Breast epithelium (tissue), 4 donors: Measurements from ENCODE around the gene UBE2Q1. TPM values are rescaled to one million over a fixed set of nuclear protein-coding genes. Genes with fewer than 3 reads are reported as not detected.

ENCODE experiments used
- DNase-seq, 2 donors: peaks; one replicate each; pipeline ENCODE4 v3.0.0-alpha.2; 2019; ENCODE audit warnings: low spot score in 2 of 2
- H3K27ac ChIP-seq, 2 donors: fragments of 200-600 bp; sonication (generic) in 1 of 2; one replicate each; pipeline ENCODE4 v1.5.1; 2016 to 2019; ENCODE audit warnings: mild to moderate bottlenecking in 1 of 2
- H3K27me3 ChIP-seq, 2 donors: fragments of 200-600 bp; sonication (generic) in 1 of 2; one replicate each; pipeline versions ENCODE4 v1.5.1 to v1.6.0; 2017 to 2019; ENCODE audit warnings: control low read depth in 1 of 2, mild to moderate bottlenecking in 1 of 2
- H3K36me3 ChIP-seq: fragments of 200-600 bp; one replicate; pipeline ENCODE4 v1.5.1; 2019
- H3K4me1 ChIP-seq, 2 donors: fragments of 200-600 bp; sonication (generic); one replicate each; pipeline ENCODE4 v1.5.1; 2016 to 2019; ENCODE audit warnings: control low read depth in 1 of 2
- H3K4me3 ChIP-seq, 3 donors: fragments of 200-600 bp; sonication (generic); 1 replicate in 2 of 3; 2 replicates in 1 of 3; pipeline ENCODE4 v1.5.1; 2016 to 2019; ENCODE audit warnings: mild to moderate bottlenecking in 3 of 3, moderate library complexity in 2 of 3
- H3K9me3 ChIP-seq, 2 donors: fragments of 200-600 bp; sonication (generic) in 1 of 2; one replicate each; pipeline ENCODE4 v1.5.1; 2016 to 2019; ENCODE audit warnings: control low read depth in 1 of 2
- POLR2A ChIP-seq: fragments of 450-650 bp; IDR thresholded peaks from one replicate; pipeline ENCODE4 v1.6.1; 2016; ENCODE audit warnings: antibody characterized with exemption, mild to moderate bottlenecking, moderate library complexity
- POLR2AphosphoS5 ChIP-seq, 3 donors: sonication (generic); formaldehyde crosslinking; IDR thresholded peaks; one replicate each; pipeline ENCODE4 v1.6.1; 2017; ENCODE audit warnings: antibody characterized with exemption in 3 of 3
- intact Hi-C: fragments of 100-400 bp; cut with DNase I; formaldehyde crosslinking; loops from one replicate; pipeline ENCODE4 v1.15.1; 2023; ENCODE audit warnings: low total_unique reads
- total RNA-seq, 3 donors: library from RNA; depleted of rRNA; stranded (reverse); fragments of >200 nt; gene quantifications; one replicate each; pipeline ENCODE4 v1.1.0, GENCODE V29; 2016
- TF ChIP-seq, protein P1 (sequence below), 3 donors: fragments of 450-650 bp; IDR thresholded peaks; one replicate each; pipeline ENCODE4 v1.5.1; 2016 to 2017; ENCODE audit warnings: antibody characterized with exemption in 3 of 3, mild to moderate bottlenecking in 3 of 3, moderate library complexity in 3 of 3

The UBE2Q1 gene
- total RNA-seq, 3 donors from 2014 or later = 27.7 to 33.3 (median 30.2) TPM

DNA sequence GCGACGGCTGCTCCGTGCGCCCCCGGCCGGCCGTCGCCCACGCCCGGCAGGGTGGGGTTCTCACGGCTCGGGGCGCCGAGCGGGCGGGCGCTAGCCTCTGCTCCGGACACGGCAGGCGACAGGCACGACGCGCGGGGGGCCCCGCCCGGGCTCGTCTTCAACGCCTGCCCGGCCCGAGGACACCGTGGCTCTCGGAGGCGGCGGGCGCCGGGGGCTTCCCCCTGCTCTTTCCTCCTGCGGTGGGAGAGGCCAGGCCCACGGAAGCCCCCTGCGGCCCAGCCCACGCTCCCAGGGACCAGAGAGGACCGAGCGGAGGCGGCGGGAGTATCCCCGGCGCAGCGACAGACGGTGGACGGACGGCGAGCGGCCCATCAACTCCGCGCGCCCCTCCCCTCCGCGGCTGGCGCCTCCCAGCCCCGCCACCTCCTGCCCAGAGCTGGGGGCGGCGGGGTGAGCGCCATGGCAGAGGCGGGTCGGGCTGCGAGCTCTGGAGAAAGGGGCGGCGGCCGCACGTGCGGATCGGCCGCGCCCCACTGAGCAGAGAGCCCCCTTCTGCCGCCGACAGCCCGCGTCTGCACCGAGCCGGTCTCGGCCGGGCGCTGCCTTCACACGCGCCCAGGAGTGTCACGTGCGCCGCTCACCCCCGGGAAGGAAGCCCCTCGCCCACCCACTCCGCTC, 56.3 kb downstream of the UBE2Q1 start, which contains the start of the genes SHE and TDRD10:
SHE (minus strand) TSS at position 347 of the 678 bp plus-strand sequence. CDS start 386 bp downstream, outside the sequence.
TDRD10 (plus strand) TSS at position 154 of the 678 bp plus-strand sequence. CDS start 4,685 bp downstream, outside the sequence.
- H3K4me3 ChIP-seq = peak within 1 kb of the TSS; percentile 59 to 70 (median 59)
- H3K9me3 ChIP-seq = no peaks in the 10 kb centered on the region
- intact Hi-C loops = no loop called here
- peak within 1 kb of the TSS; percentile 13 to 70 for H3K27ac ChIP-seq
- no peaks in the 10 kb centered on the region for H3K4me1 ChIP-seq
- no peak for DNase-seq
- TF ChIP-seq, protein P1, sequence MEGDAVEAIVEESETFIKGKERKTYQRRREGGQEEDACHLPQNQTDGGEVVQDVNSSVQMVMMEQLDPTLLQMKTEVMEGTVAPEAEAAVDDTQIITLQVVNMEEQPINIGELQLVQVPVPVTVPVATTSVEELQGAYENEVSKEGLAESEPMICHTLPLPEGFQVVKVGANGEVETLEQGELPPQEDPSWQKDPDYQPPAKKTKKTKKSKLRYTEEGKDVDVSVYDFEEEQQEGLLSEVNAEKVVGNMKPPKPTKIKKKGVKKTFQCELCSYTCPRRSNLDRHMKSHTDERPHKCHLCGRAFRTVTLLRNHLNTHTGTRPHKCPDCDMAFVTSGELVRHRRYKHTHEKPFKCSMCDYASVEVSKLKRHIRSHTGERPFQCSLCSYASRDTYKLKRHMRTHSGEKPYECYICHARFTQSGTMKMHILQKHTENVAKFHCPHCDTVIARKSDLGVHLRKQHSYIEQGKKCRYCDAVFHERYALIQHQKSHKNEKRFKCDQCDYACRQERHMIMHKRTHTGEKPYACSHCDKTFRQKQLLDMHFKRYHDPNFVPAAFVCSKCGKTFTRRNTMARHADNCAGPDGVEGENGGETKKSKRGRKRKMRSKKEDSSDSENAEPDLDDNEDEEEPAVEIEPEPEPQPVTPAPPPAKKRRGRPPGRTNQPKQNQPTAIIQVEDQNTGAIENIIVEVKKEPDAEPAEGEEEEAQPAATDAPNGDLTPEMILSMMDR (IDR thresholded peaks at IDR 0.05) = no peak
- TF ChIP-seq POLR2AphosphoS5 (IDR thresholded peaks at IDR 0.05) (no peak), POLR2A (no peak)
- peaks cover 0 to 12% of the 10 kb centered on the region in 2 donors for H3K27me3 ChIP-seq
- no peaks in the 10 kb centered on the region for H3K36me3 ChIP-seq

- DNase-seq = peak; percentile 49 to 61
- TF ChIP-seq POLR2A (no peak), POLR2AphosphoS5 (IDR thresholded peaks at IDR 0.05) (peak in 1 of 3 donors; percentile 68)
- TF ChIP-seq, protein P1 (IDR thresholded peaks at IDR 0.05) = no peak
- H3K27me3 ChIP-seq = peaks cover 0 to 12% of the 10 kb centered on the region in 2 donors
- no peaks in the 10 kb centered on the region for H3K36me3 ChIP-seq
- peak overlapping the region; percentile 59 to 70 (median 59) for H3K4me3 ChIP-seq
- peak overlapping the region; percentile 13 to 70 for H3K27ac ChIP-seq
- no peaks in the 10 kb centered on the region for H3K9me3 ChIP-seq
- intact Hi-C loops = no loop called here
- H3K4me1 ChIP-seq = no peaks in the 10 kb centered on the region
These were observed 56.9 kb downstream of the UBE2Q1 start for GRCh38 chr1:154501423-154502065.

DNA sequence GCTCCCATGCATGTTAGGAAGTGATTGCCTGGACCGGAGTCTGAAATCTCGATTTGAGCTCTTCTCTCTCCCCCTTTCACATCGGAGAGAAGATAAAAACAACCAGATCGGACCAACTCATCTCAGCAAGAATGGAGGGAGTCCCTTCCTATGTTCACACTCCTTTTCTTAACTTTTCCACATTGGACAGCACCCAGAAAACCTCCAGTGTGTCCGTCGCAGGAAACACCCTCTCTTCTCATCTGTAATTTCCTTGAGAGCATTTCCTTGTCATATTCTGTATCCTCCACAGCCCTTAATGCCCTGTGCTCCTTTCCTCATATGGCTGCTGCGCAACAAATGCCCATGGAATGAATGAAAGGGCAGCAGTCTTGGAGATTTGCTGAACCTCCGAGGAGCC, 57.9 kb downstream of the UBE2Q1 start:
- intact Hi-C loops = no loop called here
- Histone ChIP-seq H3K9me3 (no peaks in the 10 kb centered on the region), H3K27me3 (peaks cover 0 to 12% of the 10 kb centered on the region in 2 donors), H3K36me3 (no peaks in the 10 kb centered on the region), H3K4me3 (peak overlapping the region; percentile 59 to 70 (median 59)), H3K27ac (no peak overlapping the region), H3K4me1 (no peaks in the 10 kb centered on the region)
- no peak for DNase-seq
- no peak for TF ChIP-seq POLR2AphosphoS5 (IDR thresholded peaks at IDR 0.05)
- no peak for TF ChIP-seq POLR2A
- TF ChIP-seq, protein P1 (IDR thresholded peaks at IDR 0.05) = no peak

DNA sequence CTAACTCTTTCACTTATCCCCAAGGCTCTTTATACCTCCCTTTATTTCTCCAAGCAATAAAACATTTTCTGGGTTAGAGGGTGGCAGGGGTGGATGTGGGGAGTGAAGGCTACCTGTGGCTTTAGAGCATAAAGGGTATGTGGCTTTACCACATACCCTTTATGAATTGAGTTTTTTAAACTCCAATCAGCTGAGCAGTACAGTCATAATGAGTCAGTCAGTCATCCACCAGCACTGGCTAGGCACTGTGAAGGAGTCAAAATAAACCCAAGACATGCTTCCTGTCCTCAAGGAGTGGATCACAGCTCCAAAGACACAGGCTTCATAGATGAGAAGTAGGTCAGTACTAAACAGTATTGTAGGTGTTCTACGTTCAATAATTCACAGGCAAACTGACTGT, 59.0 kb downstream of the UBE2Q1 start:
- Histone ChIP-seq H3K9me3 (no peaks in the 10 kb centered on the region), H3K27ac (no peak overlapping the region), H3K36me3 (no peaks in the 10 kb centered on the region), H3K27me3 (peaks cover 0 to 12% of the 10 kb centered on the region in 2 donors), H3K4me3 (peak overlapping the region in 2 of 3 donors; percentile 59 to 70), H3K4me1 (no peaks in the 10 kb centered on the region)
- no peak for DNase-seq
- intact Hi-C loops = no loop called here
- TF ChIP-seq POLR2A = no peak
- no peak for TF ChIP-seq POLR2AphosphoS5 (IDR thresholded peaks at IDR 0.05)
- TF ChIP-seq, protein P1 (IDR thresholded peaks at IDR 0.05) = no peak

Other genes with a start within 250 kb of the UBE2Q1 start
- gene AQP10, start 237.6 kb downstream of the UBE2Q1 start, total RNA-seq = under 1 TPM in 1 of 3 donors, not detected in 2; 0.44 TPM
- gene ATP8B2, start 233.1 kb downstream of the UBE2Q1 start, total RNA-seq = 10 to 100 TPM; 34.5 to 64.8 (median 61.3) TPM
- gene IL6R, start 153.3 kb downstream of the UBE2Q1 start, total RNA-seq = 10 to 100 TPM; 23.6 to 26.8 (median 24.0) TPM
- 1 to 10 TPM; 2.9 to 5.6 (median 5.6) TPM for gene TDRD10, start 56.4 kb downstream of the UBE2Q1 start, total RNA-seq
- gene SHE, start 56.2 kb downstream of the UBE2Q1 start, total RNA-seq = 10 to 100 TPM in 2 of 3 donors, 1 to 10 TPM in 1; 6.3 to 21.3 (median 21.3) TPM
- 1 to 10 TPM in 1 of 3 donors, under 1 TPM in 2; 0.16 to 1.3 (median 0.73) TPM for gene CHRNB2, start 9.1 kb upstream of the UBE2Q1 start, total RNA-seq
- 100 to 1,000 TPM in 2 of 3 donors, 10 to 100 TPM in 1; 71.4 to 115 (median 104) TPM for gene ADAR, start 49.5 kb upstream of the UBE2Q1 start, total RNA-seq